Skeletal muscle tissue (tissue), 4 donors: Measurements from ENCODE around the gene ZCCHC24. TPM values are rescaled to one million over a fixed set of nuclear protein-coding genes. Genes with fewer than 3 reads are reported as not detected.

Experiments
- H3K27ac ChIP-seq: one replicate; pipeline ENCODE4 v1.7.0; 2013; ENCODE audit warnings: mild to moderate bottlenecking, low read depth, low read length, inconsistent platforms
- H3K27me3 ChIP-seq, 3 donors: one replicate each; pipeline ENCODE4 v1.7.0; 2013; ENCODE audit warnings: low read length in 3 of 3; ENCODE audit not compliant: control insufficient read depth in 3 of 3, insufficient read depth in 3 of 3
- H3K36me3 ChIP-seq, 3 donors: one replicate each; pipeline ENCODE4 v1.7.0; 2013; ENCODE audit warnings: low read length in 3 of 3; ENCODE audit not compliant: control insufficient read depth in 3 of 3, insufficient read depth in 3 of 3
- H3K4me1 ChIP-seq, 3 donors: one replicate each; pipeline ENCODE4 v1.7.0; 2013; ENCODE audit warnings: low read length in 3 of 3, mild to moderate bottlenecking in 3 of 3; ENCODE audit not compliant: control insufficient read depth in 3 of 3, insufficient read depth in 3 of 3
- H3K4me3 ChIP-seq, 3 donors: one replicate each; pipeline ENCODE4 v1.7.0; 2013; ENCODE audit warnings: low read length in 3 of 3
- H3K9ac ChIP-seq, 3 donors: one replicate each; pipeline ENCODE4 v1.7.0; 2013; ENCODE audit warnings: low read length in 3 of 3, mild to moderate bottlenecking in 3 of 3, moderate library complexity in 2 of 3, low read depth in 1 of 3
- H3K9me3 ChIP-seq, 3 donors: one replicate each; pipeline ENCODE4 v1.7.0; 2013; ENCODE audit warnings: low read length in 3 of 3; ENCODE audit not compliant: control insufficient read depth in 3 of 3
- total RNA-seq: library from RNA; depleted of rRNA; stranded (reverse); fragments of >200 nt; gene quantifications from one replicate; pipeline ENCODE4 v1.2.3, GENCODE V29; 2014
- donor health status: Osteomylitis.

Gene ZCCHC24
- total RNA-seq, 1 donor from 2014 or later, result 20.9 TPM

DNA sequence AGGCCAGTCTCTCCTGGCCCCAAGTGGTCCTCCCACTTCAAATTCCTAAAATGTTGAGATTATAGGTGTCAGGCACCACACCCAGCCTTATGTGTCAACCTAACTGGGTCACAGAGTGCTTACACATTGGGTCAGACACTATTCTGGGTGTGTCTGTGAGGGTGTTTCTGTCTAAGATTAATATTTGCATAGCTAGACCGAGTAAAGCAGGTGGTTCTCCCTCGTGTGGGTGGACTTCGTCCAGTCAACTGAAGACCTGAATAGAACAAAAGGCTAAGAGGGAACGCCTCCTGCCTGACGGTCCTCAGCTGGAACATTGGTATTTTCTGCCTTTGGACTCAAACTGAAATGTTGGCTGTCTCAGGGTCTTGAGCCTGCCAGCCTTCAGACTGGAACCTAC is 86.6 kb downstream of the ZCCHC24 start:
- H3K27ac ChIP-seq, result peak overlapping the region; percentile 65
- no peak overlapping the region for H3K4me3 ChIP-seq
- no peak overlapping the region for H3K9ac ChIP-seq
- H3K9me3 ChIP-seq, result no peaks in the 10 kb centered on the region
- H3K27me3 ChIP-seq, result no peaks in the 10 kb centered on the region
- peaks cover 12 to 28% (median 16%) of the 10 kb centered on the region in 3 donors for H3K36me3 ChIP-seq
- peaks cover 0 to 15% (median 13%) of the 10 kb centered on the region in 3 donors for H3K4me1 ChIP-seq

DNA sequence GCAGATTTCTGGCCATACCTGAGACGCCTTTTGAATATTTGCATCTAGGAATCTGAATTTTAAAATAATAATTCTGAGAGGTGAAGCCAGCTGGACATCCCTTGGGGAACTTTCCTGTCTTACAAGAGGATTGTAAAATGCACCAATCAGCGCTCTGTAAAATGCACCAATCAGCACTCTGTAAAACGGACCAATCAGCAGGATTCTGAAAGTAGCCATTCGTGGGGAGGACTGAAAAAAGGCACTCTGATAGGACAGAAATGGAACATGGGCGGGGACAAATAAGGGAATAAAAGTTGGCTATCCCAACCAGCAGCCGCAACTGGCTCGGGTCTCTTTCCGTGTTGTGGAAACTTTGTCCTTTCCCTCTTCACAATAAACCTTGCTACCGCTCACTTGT is 88.2 kb downstream of the ZCCHC24 start:
- no peak overlapping the region for H3K27ac ChIP-seq
- no peaks in the 10 kb centered on the region for H3K9me3 ChIP-seq
- H3K4me3 ChIP-seq, result no peak overlapping the region
- H3K9ac ChIP-seq, result no peak overlapping the region
- no peaks in the 10 kb centered on the region for H3K27me3 ChIP-seq
- peaks cover 0 to 18% (median 15%) of the 10 kb centered on the region in 3 donors for H3K4me1 ChIP-seq
- H3K36me3 ChIP-seq, result peaks cover 24 to 44% (median 28%) of the 10 kb centered on the region in 3 donors

DNA sequence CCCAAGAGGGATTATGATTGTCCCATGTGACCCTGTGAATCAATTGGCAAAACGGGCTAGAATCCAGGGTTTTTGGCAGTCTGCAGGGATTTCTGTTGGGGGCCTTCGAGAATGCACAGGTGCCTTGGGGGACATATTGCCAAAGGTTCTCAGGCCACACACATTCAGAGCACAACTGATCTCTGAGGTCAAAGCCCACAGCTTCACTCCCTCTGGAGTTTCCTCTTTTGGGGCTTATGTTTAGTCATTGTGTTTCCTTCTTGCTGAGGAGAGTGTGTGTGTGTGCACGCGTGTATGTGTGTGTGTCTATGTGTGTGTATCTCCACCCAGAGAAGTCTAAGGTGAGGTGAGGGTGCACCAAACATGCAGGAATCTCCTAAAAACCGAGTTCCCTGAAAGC is 89.3 kb downstream of the ZCCHC24 start:
- Histone ChIP-seq H3K27ac (no peak overlapping the region), H3K9ac (no peak overlapping the region), H3K27me3 (no peaks in the 10 kb centered on the region), H3K4me3 (no peak overlapping the region), H3K9me3 (no peaks in the 10 kb centered on the region), H3K4me1 (peaks cover 0 to 18% (median 15%) of the 10 kb centered on the region in 3 donors), H3K36me3 (peaks cover 33 to 54% (median 35%) of the 10 kb centered on the region in 3 donors)

DNA sequence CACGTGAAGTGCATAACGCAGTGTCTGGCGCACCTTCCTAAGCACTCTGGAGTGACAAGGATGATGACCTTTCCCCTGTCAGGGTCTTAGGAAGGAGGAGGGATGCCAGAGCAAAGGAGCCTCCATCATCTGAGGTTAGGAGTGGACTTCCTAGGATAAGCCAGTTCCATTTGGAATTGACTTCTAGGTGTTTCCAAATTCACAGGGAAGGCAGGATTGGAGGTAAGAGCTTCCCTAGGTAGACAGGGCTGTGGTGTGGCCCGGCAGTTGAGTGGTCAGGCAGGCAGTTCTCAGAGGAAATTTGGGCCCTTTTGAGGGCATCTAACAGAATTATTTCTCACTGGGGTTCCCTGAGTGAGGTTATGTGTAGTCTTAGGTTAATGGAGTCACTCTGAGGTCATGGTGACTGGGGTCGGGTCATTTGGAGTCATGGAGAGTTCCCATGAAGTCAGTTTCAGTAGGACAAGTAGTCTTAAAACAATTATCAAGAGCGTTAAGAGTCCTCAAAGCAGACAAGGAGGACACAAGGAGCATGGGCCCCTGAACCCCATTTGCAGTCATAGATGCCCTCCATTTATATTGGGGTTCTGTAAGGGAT is 89.9 kb downstream of the ZCCHC24 start:
- Histone ChIP-seq H3K4me3 (no peak overlapping the region), H3K9me3 (no peaks in the 10 kb centered on the region), H3K27ac (no peak overlapping the region), H3K4me1 (peaks cover 0 to 18% (median 15%) of the 10 kb centered on the region in 3 donors), H3K36me3 (peaks cover 37 to 59% (median 40%) of the 10 kb centered on the region in 3 donors), H3K27me3 (no peaks in the 10 kb centered on the region), H3K9ac (no peak overlapping the region)

DNA sequence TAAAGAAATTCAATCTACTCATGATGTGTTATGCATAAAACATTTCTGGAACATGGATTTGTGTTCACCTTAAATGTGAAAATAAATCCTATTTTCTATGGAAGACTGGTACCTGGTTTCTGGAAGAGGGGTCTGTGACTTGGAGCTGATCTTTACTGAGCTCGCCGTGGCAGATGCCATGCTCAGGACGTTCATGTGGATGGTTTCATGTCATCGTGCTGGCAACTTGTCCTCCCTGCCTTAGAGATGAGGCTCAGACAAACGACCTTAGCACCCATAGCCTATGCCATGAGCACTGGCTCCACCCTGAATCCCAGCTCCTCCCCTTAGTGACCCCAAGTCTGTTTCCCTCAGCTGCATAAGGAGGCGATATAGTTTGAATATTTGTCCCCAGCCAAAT is 90.8 kb downstream of the ZCCHC24 start:
- no peaks in the 10 kb centered on the region for H3K9me3 ChIP-seq
- no peak overlapping the region for H3K9ac ChIP-seq
- H3K4me3 ChIP-seq, result no peak overlapping the region
- peaks cover 0 to 23% (median 15%) of the 10 kb centered on the region in 3 donors for H3K4me1 ChIP-seq
- H3K27ac ChIP-seq, result no peak overlapping the region
- H3K36me3 ChIP-seq, result peaks cover 46 to 68% (median 49%) of the 10 kb centered on the region in 3 donors
- no peaks in the 10 kb centered on the region for H3K27me3 ChIP-seq

DNA sequence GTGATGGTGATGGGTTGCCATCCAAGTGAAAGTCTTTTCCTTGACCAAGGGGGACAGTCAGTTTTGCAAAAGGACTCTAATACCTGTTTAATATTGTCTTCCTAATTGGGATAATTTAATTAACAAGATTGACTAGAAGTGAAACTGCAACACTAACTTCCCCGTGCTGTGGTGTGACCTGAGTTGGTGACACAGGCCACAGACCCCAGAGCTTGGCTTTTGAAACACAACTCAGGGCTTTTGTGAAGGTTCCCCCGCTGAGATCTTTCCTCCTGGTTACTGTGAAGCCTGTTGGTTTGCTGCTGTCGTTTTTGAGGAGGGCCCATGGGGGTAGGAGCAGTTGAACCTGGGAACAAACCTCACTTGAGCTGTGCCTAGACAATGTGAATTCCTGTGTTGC is 91.3 kb downstream of the ZCCHC24 start:
- no peak overlapping the region for H3K4me3 ChIP-seq
- H3K9ac ChIP-seq, result no peak overlapping the region
- no peaks in the 10 kb centered on the region for H3K27me3 ChIP-seq
- no peak overlapping the region for H3K27ac ChIP-seq
- no peaks in the 10 kb centered on the region for H3K9me3 ChIP-seq
- H3K4me1 ChIP-seq, result peaks cover 0 to 27% (median 14%) of the 10 kb centered on the region in 3 donors
- peaks cover 50 to 72% (median 54%) of the 10 kb centered on the region in 3 donors for H3K36me3 ChIP-seq

DNA sequence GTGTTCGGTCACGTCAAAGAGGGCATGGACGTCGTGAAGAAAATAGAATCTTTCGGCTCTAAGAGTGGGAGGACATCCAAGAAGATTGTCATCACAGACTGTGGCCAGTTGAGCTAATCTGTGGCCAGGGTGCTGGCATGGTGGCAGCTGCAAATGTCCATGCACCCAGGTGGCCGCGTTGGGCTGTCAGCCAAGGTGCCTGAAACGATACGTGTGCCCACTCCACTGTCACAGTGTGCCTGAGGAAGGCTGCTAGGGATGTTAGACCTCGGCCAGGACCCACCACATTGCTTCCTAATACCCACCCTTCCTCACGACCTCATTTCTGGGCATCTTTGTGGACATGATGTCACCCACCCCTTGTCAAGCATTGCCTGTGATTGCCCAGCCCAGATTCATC is 91.7 kb downstream of the ZCCHC24 start:
- Histone ChIP-seq H3K36me3 (peaks cover 53 to 73% (median 55%) of the 10 kb centered on the region in 3 donors), H3K4me1 (peaks cover 0 to 27% (median 15%) of the 10 kb centered on the region in 3 donors), H3K9ac (no peak overlapping the region), H3K27ac (no peak overlapping the region), H3K9me3 (no peaks in the 10 kb centered on the region), H3K4me3 (no peak overlapping the region), H3K27me3 (no peaks in the 10 kb centered on the region)

DNA sequence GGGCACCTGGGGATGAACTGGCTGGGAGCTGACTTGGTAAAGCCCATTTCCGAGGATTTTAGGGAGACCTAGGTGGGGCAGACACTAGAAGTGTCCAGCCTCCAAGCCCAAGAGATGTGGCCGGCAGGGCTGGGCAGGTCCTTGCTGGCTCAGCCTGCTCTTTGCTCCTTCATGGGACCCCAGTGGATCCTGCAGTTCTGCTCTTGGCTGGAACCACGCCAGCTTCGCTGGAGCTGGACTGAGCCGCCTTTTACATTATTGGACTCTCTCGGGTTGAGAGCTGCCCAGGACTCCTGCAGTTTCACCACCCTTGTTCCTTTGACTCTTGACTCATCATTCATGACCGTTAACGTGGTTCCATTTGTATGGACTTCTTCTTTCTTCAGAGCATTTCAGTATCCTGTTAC is 92.4 kb downstream of the ZCCHC24 start:
- no peaks in the 10 kb centered on the region for H3K27me3 ChIP-seq
- H3K27ac ChIP-seq, result no peak overlapping the region
- peaks cover 5 to 28% (median 17%) of the 10 kb centered on the region in 3 donors for H3K4me1 ChIP-seq
- H3K4me3 ChIP-seq, result no peak overlapping the region
- peaks cover 55 to 73% (median 56%) of the 10 kb centered on the region in 3 donors for H3K36me3 ChIP-seq
- H3K9me3 ChIP-seq, result no peaks in the 10 kb centered on the region
- no peak overlapping the region for H3K9ac ChIP-seq

DNA sequence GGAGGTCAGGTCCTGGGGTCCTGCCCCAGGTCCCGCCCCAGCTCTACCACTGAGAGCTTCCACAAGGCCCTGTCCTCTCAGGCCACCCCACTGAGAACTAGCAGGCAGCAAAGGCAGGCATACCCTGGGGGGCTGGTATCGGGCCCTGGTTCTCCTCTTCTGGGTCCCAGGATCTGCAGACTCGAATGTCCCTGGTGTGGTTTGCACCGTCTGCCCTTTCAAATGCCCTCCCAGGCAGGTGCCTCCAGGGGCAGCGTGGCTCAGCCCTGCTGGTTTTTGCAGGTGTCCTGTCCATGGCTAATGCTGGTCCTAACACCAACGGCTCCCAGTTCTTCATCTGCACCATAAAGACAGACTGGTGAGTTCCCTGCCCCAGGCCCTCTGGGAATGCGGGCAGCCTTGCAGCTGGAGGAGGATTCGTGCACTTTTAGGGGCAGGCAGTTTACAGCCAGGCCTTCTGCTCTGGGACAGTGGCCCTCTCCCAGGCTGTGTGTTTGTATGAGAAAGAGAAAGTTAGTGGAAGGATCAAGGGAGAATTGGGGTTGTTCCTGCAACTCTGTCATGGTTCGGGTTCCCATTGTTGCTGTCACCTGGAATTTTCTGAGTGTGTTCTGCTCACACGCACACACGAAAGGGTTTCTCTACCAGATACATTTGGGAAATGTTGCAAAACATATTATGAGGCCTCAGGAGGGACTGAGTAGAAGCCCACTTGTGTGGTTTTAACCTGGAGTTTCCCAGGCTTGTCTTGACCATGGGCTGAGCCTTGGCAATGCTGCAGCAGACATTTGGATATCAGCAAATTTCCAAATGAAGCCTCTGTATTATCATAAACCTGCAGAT is 93.2 kb downstream of the ZCCHC24 start:
- Histone ChIP-seq H3K4me3 (no peak overlapping the region), H3K27ac (no peak overlapping the region), H3K4me1 (peaks cover 9 to 32% (median 21%) of the 10 kb centered on the region in 3 donors), H3K9me3 (no peaks in the 10 kb centered on the region), H3K27me3 (no peaks in the 10 kb centered on the region), H3K36me3 (peaks cover 54 to 73% (median 55%) of the 10 kb centered on the region in 3 donors), H3K9ac (no peak overlapping the region)

DNA sequence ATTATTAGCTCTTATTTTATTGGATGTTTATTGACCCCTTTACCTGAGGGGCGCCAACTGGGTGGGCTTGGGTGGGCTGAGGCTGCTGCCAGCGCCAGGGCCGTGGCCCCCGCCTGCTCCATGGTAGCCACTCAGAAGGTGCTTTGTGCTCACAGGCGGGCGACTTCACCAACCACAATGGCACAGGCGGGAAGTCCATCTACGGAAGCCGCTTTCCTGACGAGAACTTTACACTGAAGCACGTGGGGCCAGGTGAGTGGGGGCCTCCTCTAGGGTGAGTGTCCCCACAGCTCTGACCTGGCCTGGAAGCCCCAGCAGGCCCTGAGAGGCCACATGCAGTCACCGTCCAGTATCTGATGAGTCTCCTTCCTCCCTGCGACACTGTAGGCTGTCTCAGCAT is 94.1 kb downstream of the ZCCHC24 start:
- H3K27me3 ChIP-seq, result no peaks in the 10 kb centered on the region
- no peaks in the 10 kb centered on the region for H3K9me3 ChIP-seq
- H3K4me1 ChIP-seq, result peaks cover 12 to 36% (median 25%) of the 10 kb centered on the region in 3 donors
- no peak overlapping the region for H3K27ac ChIP-seq
- no peak overlapping the region for H3K9ac ChIP-seq
- H3K36me3 ChIP-seq, result peaks cover 53 to 68% (median 55%) of the 10 kb centered on the region in 3 donors
- no peak overlapping the region for H3K4me3 ChIP-seq
